K562 (cell line): ENCODE measurements around the gene GPSM3. TPM values are rescaled to one million over a fixed set of nuclear protein-coding genes. Genes with fewer than 3 reads are reported as not detected.

ENCODE experiments used
- ATF1 ChIP-seq, 2 experiments: fragments of 450-650 bp in 1 of 2; IDR thresholded peaks; 2 replicates each; pipeline ENCODE4 v1.6.1; 2016; ENCODE audit warnings: missing compliant biosample characterization in 1 of 2, missing genetic modification characterization in 1 of 2
- ATF7 ChIP-seq: fragments of 450-650 bp; IDR thresholded peaks from 2 replicates; pipeline ENCODE4 v1.7.1; 2014; ENCODE audit warnings: mild to moderate bottlenecking, moderate library complexity
- CREM ChIP-seq: IDR thresholded peaks from 2 replicates; pipeline ENCODE4 v1.6.1; 2014; ENCODE audit warnings: antibody characterized with exemption, low read depth
- CXXC5 ChIP-seq: fragments of 250-450 bp; sonication (Bioruptor Pico); IDR thresholded peaks from 2 replicates; pipeline ENCODE4 v1.8.0; 2022; ENCODE audit warnings: inconsistent platforms, mild to moderate bottlenecking, moderate library complexity
- ELF2 ChIP-seq: fragments of 250-450 bp; sonication (Bioruptor Pico); IDR thresholded peaks from 2 replicates; pipeline ENCODE4 v1.5.0; 2021; ENCODE audit warnings: mild to moderate bottlenecking
- ESRRA ChIP-seq: fragments of 450-650 bp; IDR thresholded peaks from 2 replicates; pipeline ENCODE4 v1.6.1; 2014; ENCODE audit warnings: low read depth, mild to moderate bottlenecking, moderate library complexity, borderline replicate concordance
- ETS1 ChIP-seq: conservative IDR thresholded peaks from 2 replicates; pipeline ENCODE4 v1.6.1; 2011; ENCODE audit warnings: low read depth, mild to moderate bottlenecking, low read length; ENCODE audit not compliant: control insufficient read depth
- FOSL1 ChIP-seq: fragments of 200-800 bp; sonication (Bioruptor generic); conservative IDR thresholded peaks from 2 replicates; pipeline ENCODE4 v1.6.1; 2016; ENCODE audit warnings: missing genetic modification characterization, missing compliant biosample characterization
- GABPA ChIP-seq: fragments of 200-800 bp; sonication (Bioruptor generic); conservative IDR thresholded peaks from 2 replicates; pipeline ENCODE4 v1.6.1; 2016; ENCODE audit warnings: low read depth, missing genetic modification characterization, missing compliant biosample characterization
- HCFC1 ChIP-seq: IDR thresholded peaks from 2 replicates; pipeline ENCODE4 v1.6.1; 2012; ENCODE audit warnings: low read depth, low read length, improper control_type of control experiment
- HDAC3 ChIP-seq: fragments of 450-650 bp; IDR thresholded peaks from 2 replicates; pipeline ENCODE4 v1.6.1; 2018; ENCODE audit warnings: borderline replicate concordance, mild to moderate bottlenecking, moderate library complexity; ENCODE audit not compliant: partially characterized antibody
- LCOR ChIP-seq: sonication (generic); formaldehyde crosslinking; IDR thresholded peaks from 2 replicates; pipeline ENCODE4 v1.8.0; 2022; ENCODE audit warnings: mild to moderate bottlenecking, missing genetic modification reagents
- MBD2 ChIP-seq: sonication (generic); IDR thresholded peaks from 2 replicates; pipeline ENCODE4 v1.6.1; 2016; ENCODE audit warnings: low read depth, borderline replicate concordance
- NBN ChIP-seq: fragments of 450-650 bp; IDR thresholded peaks from 2 replicates; pipeline ENCODE4 v1.6.1; 2016; ENCODE audit warnings: low read depth, mild to moderate bottlenecking
- NCOA6 ChIP-seq: fragments of 450-650 bp; IDR thresholded peaks from 2 replicates; pipeline ENCODE4 v1.6.1; 2017; ENCODE audit warnings: mild to moderate bottlenecking
- PHB2 ChIP-seq: fragments of 450-650 bp; IDR thresholded peaks from 2 replicates; pipeline ENCODE4 v1.6.1; 2017; ENCODE audit warnings: low read depth
- PML ChIP-seq: IDR thresholded peaks from 2 replicates; pipeline ENCODE4 v1.6.1; 2012; ENCODE audit warnings: low read length, inconsistent platforms
- POLR2A ChIP-seq: fragments of 450-650 bp; conservative IDR thresholded peaks from 2 replicates; pipeline ENCODE4 v1.6.1; 2016
- SMAD4 ChIP-seq: fragments of 250-450 bp; sonication (Bioruptor Pico); conservative IDR thresholded peaks from 2 replicates; pipeline ENCODE4 v1.8.0; 2021; ENCODE audit warnings: inconsistent platforms, mild to moderate bottlenecking, moderate library complexity
- U2AF1 ChIP-seq: fragments of 200-400 bp; formaldehyde crosslinking; optimal IDR thresholded peaks from 2 replicates; pipeline ENCODE3; 2017; ENCODE audit warnings: mild to moderate bottlenecking, low read depth, low read length, moderate library complexity
- YY1 ChIP-seq, 3 experiments: IDR thresholded peaks; 2 replicates each; pipeline ENCODE4 v1.6.1; 2011; ENCODE audit warnings: low read length in 2 of 3, mild to moderate bottlenecking in 2 of 3, moderate library complexity in 2 of 3, borderline replicate concordance in 1 of 3, control low read depth in 1 of 3, low read depth in 1 of 3; ENCODE audit not compliant: insufficient read depth in 3 of 3, insufficient replicate concordance in 2 of 3, control insufficient read depth in 1 of 3, insufficient read length in 1 of 3; ENCODE audit errors: extremely low read depth in 1 of 3
- ZBTB26 ChIP-seq: fragments of 450-650 bp; formaldehyde crosslinking; IDR thresholded peaks from 2 replicates; pipeline ENCODE4 v1.4.0; 2022; ENCODE audit warnings: missing genetic modification characterization
- ZC3H4 ChIP-seq: sonication (generic); formaldehyde crosslinking; IDR thresholded peaks from 2 replicates; pipeline ENCODE4 v1.9.0; 2021; ENCODE audit warnings: missing genetic modification reagents, borderline replicate concordance
- ZC3H8 ChIP-seq: fragments of 450-650 bp; IDR thresholded peaks from 2 replicates; pipeline ENCODE4 v1.6.1; 2017
- ZEB2 ChIP-seq: fragments of 450-650 bp; IDR thresholded peaks from 2 replicates; pipeline ENCODE4 v1.6.1; 2016
- ZNF449 ChIP-seq: fragments of 250-450 bp; sonication (Bioruptor Pico); IDR thresholded peaks from 2 replicates; pipeline ENCODE4 v1.8.0; 2022; ENCODE audit warnings: moderate library complexity, mild to moderate bottlenecking, inconsistent platforms
- ZNF583 ChIP-seq: fragments of 250-450 bp; sonication (Bioruptor Pico); IDR thresholded peaks from 2 replicates; pipeline ENCODE4 v1.4.0; 2020
- polyA plus RNA-seq, 8 experiments: library from polyadenylated mRNA; depleted of rRNA in 4 of 8; stranded (reverse) in 5 of 8; unstranded in 3 of 8; fragments of >200 nt; fragmentation: Nextera tagmentation in 2 of 8; fragmentation: Illumina TruSeq in 1 of 8; extraction: Ambion mirVana in 2 of 8; extraction: Trizol in 1 of 8; gene quantifications; 2 replicates each; pipeline versions ENCODE4 v1.2.1 to v1.2.3, GENCODE V29; 2011 to 2014; ENCODE audit warnings: inconsistent platforms in 1 of 8, missing spikeins in 1 of 8
- total RNA-seq, 7 experiments: library from RNA; depleted of rRNA in 6 of 7; stranded (reverse); fragments of >200 nt in 6 of 7; fragmentation: Illumina TruSeq in 2 of 7; extraction: Trizol in 2 of 7; gene quantifications; 2 replicates each; pipeline versions ENCODE4 v1.2.1 to v1.2.3, GENCODE V29; 2011 to 2021; ENCODE audit warnings: low replicate concordance in 1 of 7

The GPSM3 gene
- total and polyA plus RNA-seq, 9 of the 15 experiments (the other 6 are each of a cell fraction or from before 2014, with no cell fraction given): 5.3 to 42.6 (median 24.4) TPM

- TF ChIP-seq ETS1 (peak; percentile 57; the same call in 1 of the 2 replicates), ESRRA (peak; percentile 21; the same call in 1 of the 2 replicates), HCFC1 (peak; percentile 34; the same call in 1 of the 2 replicates), U2AF1 (no peak), PHB2 (no peak), ZBTB26 (0 out of 2 replicates have a peak, but pooled peaks have one; percentile 59), NCOA6 (no peak), ZNF449 (CRISPR knock-in tag) (no peak), ZC3H4 (CRISPR knock-in tag) (no peak), LCOR (peak; percentile 15; the same call in 1 of the 2 replicates), ZEB2 (peak; percentile 49; the same call in 1 of the 2 replicates), PML (peak; percentile 32; the same call in 1 of the 2 replicates), MBD2 (peak; percentile 57; the same call in 1 of the 2 replicates), GABPA (tag) (peak; percentile 92), NBN (peak; percentile 86), CREM (no peak), HDAC3 (peak; percentile 63), SMAD4 (CRISPR knock-in tag) (peak; percentile 60), POLR2A (peak; percentile 75), ATF1 (CRISPR knock-in tag; IDR thresholded peaks at IDR 0.05) (no peak), ATF1 (tag; IDR thresholded peaks at IDR 0.05) (peak; percentile 40), ZC3H8 (no peak), ELF2 (CRISPR knock-in tag) (no peak), FOSL1 (tag) (no peak), YY1 (IDR thresholded peaks at IDR 0.05; ENCODE audit: borderline replicate concordance in 1 of 3, control insufficient read depth in 1 of 3, extremely low read depth in 1 of 3, insufficient read depth in 3 of 3, insufficient read length in 1 of 3, insufficient replicate concordance in 2 of 3, low read depth in 1 of 3, low read length in 2 of 3) (peak in 1 of 3 experiments; percentile 8), ATF7 (peak; percentile 66), CXXC5 (CRISPR knock-in tag) (peak; percentile 48), ZNF583 (peak; percentile 57)
Measured at GRCh38 chr6:32192608-32193039, at the start of gene GPSM3 (continued).
